ENCODE data around the gene UPF1.

GRCh38 chr19:18868380-18869022, 36.7 kb downstream of the UPF1 start:
- TF ChIP-seq JUND (IDR thresholded peaks at IDR 0.05) (no peak), ZBTB33 (IDR thresholded peaks at IDR 0.05; ENCODE audit: borderline replicate concordance, low read depth) (no peak)

Data from SK-N-SH (cell line).